Measurements from ENCODE around the gene XRCC4.

XRCC4 gene

GRCh38 chr5:83071286-83072051 lies 5.9 kb upstream of the XRCC4 start:
- DNase-seq: no peak

- DNase-seq: no peak
These were observed 4.4 kb upstream of the XRCC4 start for GRCh38 chr5:83072966-83073365.

DNA sequence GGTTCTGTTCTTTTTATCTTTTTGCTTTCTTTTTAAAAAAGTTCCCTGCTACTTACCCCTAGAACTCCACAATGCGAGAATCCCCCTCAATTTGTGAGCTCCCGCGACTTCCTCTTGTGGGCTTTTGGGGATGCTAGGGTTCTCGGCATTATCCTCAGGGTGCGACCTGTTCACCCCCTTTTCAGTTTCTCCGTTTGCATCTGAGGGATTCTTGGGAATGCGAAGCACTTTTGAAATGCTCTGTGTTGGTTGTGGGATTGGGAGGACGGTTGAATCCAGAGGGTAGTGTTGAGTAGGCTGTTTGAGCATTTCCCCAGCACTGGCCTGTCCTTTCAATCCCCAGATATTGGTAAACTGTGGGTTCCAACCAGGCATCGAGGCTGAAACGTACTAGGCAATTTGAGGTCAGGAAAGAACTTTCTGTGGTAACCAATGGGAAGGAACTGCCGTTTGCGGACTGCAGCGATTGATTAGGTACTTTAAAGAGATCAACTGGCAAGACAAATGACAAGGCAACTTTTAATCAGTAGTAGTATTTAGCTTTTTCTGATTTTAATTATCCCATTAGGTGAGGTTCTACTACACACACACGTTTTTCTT lies 415 bp downstream of the XRCC4 start:
- DNase-seq: peak; percentile 18

- DNase-seq: no peak
These were observed 5.4 kb downstream of the XRCC4 start for GRCh38 chr5:83082750-83083149.

- no peak for DNase-seq
These were observed 7.0 kb downstream of the XRCC4 start for GRCh38 chr5:83084336-83084735.

DNA sequence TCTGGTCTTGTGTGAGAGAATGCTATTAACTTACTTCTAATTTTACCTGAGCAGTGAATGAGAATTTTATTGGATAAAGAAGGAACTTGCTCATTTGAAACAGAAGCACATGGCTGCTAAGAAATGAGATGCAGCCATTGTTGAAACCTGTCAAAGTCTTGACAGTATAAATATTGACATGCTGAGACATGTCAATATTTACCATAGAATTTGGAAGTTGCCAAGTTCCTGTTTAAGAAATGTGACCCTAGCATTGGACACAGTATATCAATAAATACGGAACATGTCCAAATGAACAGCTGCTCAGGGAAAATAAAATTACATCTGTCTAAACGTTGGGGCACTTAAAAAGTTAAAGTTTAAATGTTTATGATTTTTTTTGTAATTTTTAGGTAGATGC lies 7.8 kb downstream of the XRCC4 start:
- no peak for DNase-seq

GRCh38 chr5:83090169-83090568 lies 12.8 kb downstream of the XRCC4 start:
- no peak for DNase-seq

DNA sequence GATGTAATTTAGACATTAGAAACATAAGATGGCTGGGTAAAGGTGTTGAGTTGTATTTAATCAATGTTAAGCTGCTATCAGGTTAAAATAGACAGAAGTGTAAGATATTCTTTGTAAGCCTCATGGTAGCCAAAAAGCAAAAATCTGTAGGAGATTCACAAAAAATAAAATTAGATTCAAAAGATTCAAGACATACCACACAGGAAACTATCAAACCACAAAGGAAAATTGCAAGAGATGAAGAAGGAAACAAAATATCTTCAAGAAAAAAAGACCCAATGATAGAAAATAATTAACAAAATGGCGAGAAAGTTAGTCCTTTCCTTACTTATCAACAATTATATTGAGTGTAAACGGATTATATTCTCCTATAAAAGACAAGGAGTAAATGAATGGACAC lies 15.3 kb downstream of the XRCC4 start:
- DNase-seq: no peak

GRCh38 chr5:83093692-83094091 lies 16.3 kb downstream of the XRCC4 start:
- no peak for DNase-seq

DNA sequence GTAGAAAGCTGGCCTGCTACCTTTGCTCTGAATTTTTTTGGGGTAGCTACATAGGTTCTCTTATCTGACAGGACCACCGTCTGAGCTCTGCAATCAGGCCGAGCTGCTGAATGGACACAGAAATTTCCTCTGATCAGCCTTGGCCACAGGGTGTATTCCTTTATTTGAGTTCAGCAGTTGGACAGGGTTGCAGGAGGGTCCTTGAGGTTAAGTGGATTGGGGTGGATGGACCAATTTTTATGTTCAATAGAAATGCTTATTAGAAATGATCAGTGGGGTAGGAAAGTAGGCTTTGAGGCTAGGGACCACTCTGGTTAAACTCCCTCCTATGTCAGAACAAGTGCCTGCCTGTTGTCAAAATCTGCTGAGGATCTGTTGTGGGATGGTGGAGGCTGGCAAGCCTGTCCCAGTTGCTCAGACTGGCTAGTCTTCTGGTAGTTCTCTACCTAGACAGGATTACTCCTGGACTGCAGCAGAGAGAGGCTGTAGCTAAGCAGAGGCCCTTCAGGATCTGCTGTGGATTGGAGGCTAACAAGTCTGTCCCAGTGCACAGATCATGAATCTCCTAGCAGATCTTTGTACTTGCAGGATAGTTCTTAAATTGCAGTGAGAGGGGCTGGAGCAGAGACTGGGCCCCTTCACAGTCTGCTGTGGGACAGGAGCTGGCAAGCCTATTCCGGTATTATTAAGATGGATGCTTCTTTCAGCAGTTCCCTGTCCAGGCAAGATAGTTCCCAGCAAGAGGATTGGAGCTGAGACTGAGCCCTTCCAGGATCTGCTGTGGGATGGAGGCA lies 18.0 kb downstream of the XRCC4 start:
- no peak for DNase-seq

- no peak for DNase-seq
These were observed 18.7 kb downstream of the XRCC4 start for GRCh38 chr5:83095957-83096539.

GRCh38 chr5:83096660-83097339 lies 19.5 kb downstream of the XRCC4 start:
- DNase-seq: no peak

DNA sequence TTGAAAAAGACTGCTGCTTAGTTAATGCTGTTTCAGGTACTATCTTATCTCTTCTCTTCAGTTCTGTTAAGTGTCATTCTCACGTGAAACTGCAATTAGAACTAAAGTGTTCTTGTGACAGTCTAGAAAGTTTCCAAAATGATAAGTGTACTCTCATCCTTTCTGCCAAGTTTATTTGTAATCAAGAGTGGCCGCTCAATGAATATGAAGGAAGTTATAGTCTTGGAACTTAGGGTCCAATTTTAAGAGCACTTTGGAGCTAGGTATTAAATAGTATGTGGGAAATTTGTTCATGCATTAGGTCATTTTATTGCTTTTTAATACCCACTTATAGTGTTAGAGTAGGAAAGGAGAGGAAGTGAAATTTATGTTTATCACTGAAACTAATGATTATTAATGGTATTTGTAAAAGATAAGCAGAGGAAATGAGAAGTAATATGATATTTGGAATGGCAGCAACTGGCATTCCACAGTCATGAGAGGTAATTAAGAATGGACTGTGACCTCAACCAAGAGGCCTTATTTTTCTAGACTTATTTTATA lies 20.4 kb downstream of the XRCC4 start:
- DNase-seq: no peak

DNA sequence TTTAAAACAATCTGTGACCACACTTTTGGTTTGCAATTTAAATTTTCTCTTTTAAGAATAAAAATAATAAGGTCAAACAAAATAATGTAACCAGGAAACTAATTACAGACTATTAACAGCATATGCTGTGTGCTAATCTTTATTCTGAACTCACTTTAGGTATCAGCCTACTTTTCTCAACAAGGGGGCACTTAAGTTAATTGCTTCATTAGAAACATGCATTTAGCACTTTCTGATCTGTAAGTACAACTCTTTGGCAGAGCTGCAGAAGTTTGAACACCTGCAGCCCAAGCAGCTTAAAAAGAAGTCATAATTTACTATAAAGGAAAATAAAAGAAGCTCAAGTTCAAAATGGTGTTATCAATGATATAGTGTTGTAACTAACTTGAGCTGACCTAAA lies 21.7 kb downstream of the XRCC4 start:
- DNase-seq: no peak

- DNase-seq: no peak
These were observed 22.1 kb downstream of the XRCC4 start for GRCh38 chr5:83099445-83099844.

- DNase-seq: no peak
These were observed 24.2 kb downstream of the XRCC4 start for GRCh38 chr5:83101514-83101913.

DNA sequence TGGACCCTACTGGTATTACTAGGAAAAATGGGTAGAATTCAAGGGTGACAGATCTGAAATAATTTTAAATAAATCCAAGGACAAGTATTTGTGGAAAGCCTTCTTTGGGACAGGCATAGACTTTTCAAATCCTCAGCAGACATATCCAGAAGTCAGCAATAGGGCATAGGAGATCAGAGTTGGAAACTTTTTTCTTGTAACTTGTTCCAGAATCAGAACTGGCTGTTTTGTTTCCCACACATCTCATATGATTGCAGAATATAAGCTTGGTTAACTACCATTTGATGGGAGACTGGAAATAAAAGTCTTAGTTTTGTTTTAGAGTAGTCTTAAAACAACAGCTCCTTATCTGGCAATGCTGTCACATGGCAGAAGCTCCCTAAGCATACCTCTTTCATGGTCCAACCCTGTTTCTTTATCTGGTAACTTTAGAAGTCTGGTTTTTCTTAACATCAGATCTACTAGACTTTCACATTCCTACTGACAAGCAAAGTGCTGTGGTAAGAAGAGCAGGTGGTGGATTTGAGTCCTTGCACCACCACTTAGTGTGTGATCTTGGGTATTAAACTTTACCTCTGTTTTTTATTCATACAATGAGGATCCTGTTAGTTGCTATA lies 25.1 kb downstream of the XRCC4 start:
- DNase-seq: no peak

GRCh38 chr5:83104021-83104420 lies 26.7 kb downstream of the XRCC4 start:
- DNase-seq: no peak

- DNase-seq: no peak
These were observed 30.5 kb downstream of the XRCC4 start for GRCh38 chr5:83107692-83108420.

GRCh38 chr5:83109380-83109779 lies 32.0 kb downstream of the XRCC4 start:
- no peak for DNase-seq

DNA sequence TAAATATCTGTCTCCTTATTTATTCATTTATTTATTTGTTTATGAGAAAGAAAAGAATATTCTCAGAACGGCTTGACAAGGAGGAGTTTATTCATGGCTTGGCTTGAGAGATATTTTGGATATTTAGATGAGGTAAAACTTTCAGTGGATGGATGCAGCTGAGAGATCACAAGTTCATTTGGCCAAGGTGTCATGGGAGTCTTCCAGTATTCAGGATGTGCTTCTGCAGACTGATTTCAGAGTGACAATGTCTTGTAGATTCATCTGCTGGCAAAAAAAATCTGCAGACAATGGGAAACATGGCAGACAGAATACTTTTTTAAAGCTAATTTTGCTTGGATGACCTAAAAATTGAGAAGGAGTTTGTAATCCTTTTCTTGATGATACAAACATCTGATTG lies 38.5 kb downstream of the XRCC4 start:
- DNase-seq: no peak

GRCh38 chr5:83118471-83118870 lies 41.1 kb downstream of the XRCC4 start:
- no peak for DNase-seq
